HepG2 (cell line): ENCODE data around the gene TNFAIP1. TPM values are rescaled to one million over a fixed set of nuclear protein-coding genes. Genes with fewer than 3 reads are reported as not detected.

Source experiments
- FOSL1 ChIP-seq: sonication (generic); formaldehyde crosslinking; IDR thresholded peaks from 2 replicates; pipeline ENCODE4 v1.9.0; 2021; ENCODE audit warnings: missing genetic modification reagents, borderline replicate concordance
- FOXK2 ChIP-seq: fragments of 450-650 bp; IDR thresholded peaks from 2 replicates; pipeline ENCODE4 v1.6.1; 2016
- GABPB1 ChIP-seq: IDR thresholded peaks from 2 replicates; pipeline ENCODE4 v1.6.1; 2016; ENCODE audit warnings: mild to moderate bottlenecking, missing genetic modification reagents, moderate library complexity, missing compliant biosample characterization
- GATAD1 ChIP-seq: IDR thresholded peaks from 2 replicates; pipeline ENCODE4 v1.6.1; 2016; ENCODE audit warnings: missing genetic modification reagents, missing compliant biosample characterization
- HDAC6 ChIP-seq: fragments of 200-600 bp; sonication (generic); IDR thresholded peaks from 2 replicates; pipeline ENCODE4 v1.7.0; 2017; ENCODE audit warnings: mild to moderate bottlenecking, antibody characterized with exemption, low read length, low read depth
- HOXA5 ChIP-seq: sonication (generic); formaldehyde crosslinking; IDR thresholded peaks from 2 replicates; pipeline ENCODE4 v1.4.0; 2020; ENCODE audit warnings: missing genetic modification reagents
- JUN ChIP-seq: sonication (generic); formaldehyde crosslinking; IDR thresholded peaks from 2 replicates; pipeline ENCODE4 v1.4.0; 2020; ENCODE audit warnings: mild to moderate bottlenecking, missing genetic modification reagents
- KDM6A ChIP-seq: IDR thresholded peaks from 2 replicates; pipeline ENCODE4 v1.6.1; 2016; ENCODE audit warnings: low read depth
- LCORL ChIP-seq, 2 experiments: fragments of 450-650 bp in 1 of 2; sonication (generic) in 1 of 2; formaldehyde crosslinking in 1 of 2; IDR thresholded peaks; 2 replicates each; pipeline versions ENCODE4 v1.5.0 to v1.6.1; 2017 to 2020; ENCODE audit warnings: antibody characterized with exemption in 1 of 2, missing genetic modification reagents in 1 of 2
- TRIM24 ChIP-seq: sonication (generic); formaldehyde crosslinking; IDR thresholded peaks from 2 replicates; pipeline ENCODE4 v1.8.0; 2022; ENCODE audit warnings: mild to moderate bottlenecking, missing genetic modification reagents
- ZBTB1 ChIP-seq: sonication (generic); formaldehyde crosslinking; IDR thresholded peaks from 2 replicates; pipeline ENCODE4 v1.4.0; 2020; ENCODE audit warnings: missing genetic modification reagents, borderline replicate concordance
- ZNF235 ChIP-seq: sonication (generic); formaldehyde crosslinking; IDR thresholded peaks from 2 replicates; pipeline ENCODE4 v1.8.1; 2023; ENCODE audit warnings: mild to moderate bottlenecking, missing genetic modification reagents, borderline replicate concordance
- ZNF615 ChIP-seq: sonication (generic); formaldehyde crosslinking; IDR thresholded peaks from 2 replicates; pipeline ENCODE4 v1.5.0; 2020; ENCODE audit warnings: mild to moderate bottlenecking, missing genetic modification reagents, borderline replicate concordance
- ZNF678 ChIP-seq: sonication (generic); formaldehyde crosslinking; IDR thresholded peaks from 2 replicates; pipeline ENCODE4 v1.4.0; 2020; ENCODE audit warnings: mild to moderate bottlenecking, missing genetic modification reagents
- ZNF713 ChIP-seq: sonication (generic); formaldehyde crosslinking; IDR thresholded peaks from 2 replicates; pipeline ENCODE4 v1.4.0; 2020; ENCODE audit warnings: mild to moderate bottlenecking, missing genetic modification reagents
- ZNF749 ChIP-seq: sonication (generic); formaldehyde crosslinking; IDR thresholded peaks from 2 replicates; pipeline ENCODE4 v1.8.0; 2022; ENCODE audit warnings: mild to moderate bottlenecking, missing genetic modification reagents, moderate library complexity, borderline replicate concordance
- ZNF883 ChIP-seq: sonication (generic); formaldehyde crosslinking; IDR thresholded peaks from 2 replicates; pipeline ENCODE4 v1.5.1; 2020; ENCODE audit warnings: mild to moderate bottlenecking, missing genetic modification reagents; ENCODE audit errors: not compliant biosample characterization
- ZSCAN12 ChIP-seq: sonication (generic); formaldehyde crosslinking; IDR thresholded peaks from 2 replicates; pipeline ENCODE4 v1.9.0; 2021; ENCODE audit warnings: mild to moderate bottlenecking, missing genetic modification reagents
- polyA plus RNA-seq, 8 experiments: library from polyadenylated mRNA; depleted of rRNA in 3 of 8; stranded (reverse) in 7 of 8; unstranded in 1 of 8; fragments of >200 nt; fragmentation: Illumina TruSeq in 4 of 8; extraction: Trizol in 4 of 8; gene quantifications; 2 replicates each; pipeline versions ENCODE4 v1.2.1 to v1.2.3, GENCODE V29; 2011 to 2016; ENCODE audit warnings: low read depth in 4 of 8, missing spikeins in 1 of 8, mixed read lengths in 1 of 8; ENCODE audit not compliant: insufficient read depth in 1 of 8
- total RNA-seq, 5 experiments: library from RNA; depleted of rRNA; stranded (reverse); fragments of >200 nt; fragmentation: Illumina TruSeq; extraction: Trizol; gene quantifications; 2 replicates each; pipeline ENCODE4 v1.2.3, GENCODE V29; 2016; ENCODE audit warnings: low read depth in 1 of 5
- TF ChIP-seq, protein P1 (sequence below): sonication (generic); formaldehyde crosslinking; IDR thresholded peaks from 2 replicates; pipeline ENCODE4 v1.4.0; 2020; ENCODE audit warnings: missing genetic modification reagents
- TF ChIP-seq, protein P2 (sequence below): fragments of 450-650 bp; IDR thresholded peaks from 2 replicates; pipeline ENCODE4 v1.6.1; 2017
- TF ChIP-seq, protein P3 (sequence below): sonication (generic); formaldehyde crosslinking; IDR thresholded peaks from 2 replicates; pipeline ENCODE4 v1.8.1; 2023; ENCODE audit warnings: mild to moderate bottlenecking, missing genetic modification reagents, borderline replicate concordance

The TNFAIP1 gene
- total and polyA plus RNA-seq, 2 of the 13 experiments (the other 11 are each of a cell fraction or from before 2014, with no cell fraction given) = 17.5 to 40.6 TPM

DNA sequence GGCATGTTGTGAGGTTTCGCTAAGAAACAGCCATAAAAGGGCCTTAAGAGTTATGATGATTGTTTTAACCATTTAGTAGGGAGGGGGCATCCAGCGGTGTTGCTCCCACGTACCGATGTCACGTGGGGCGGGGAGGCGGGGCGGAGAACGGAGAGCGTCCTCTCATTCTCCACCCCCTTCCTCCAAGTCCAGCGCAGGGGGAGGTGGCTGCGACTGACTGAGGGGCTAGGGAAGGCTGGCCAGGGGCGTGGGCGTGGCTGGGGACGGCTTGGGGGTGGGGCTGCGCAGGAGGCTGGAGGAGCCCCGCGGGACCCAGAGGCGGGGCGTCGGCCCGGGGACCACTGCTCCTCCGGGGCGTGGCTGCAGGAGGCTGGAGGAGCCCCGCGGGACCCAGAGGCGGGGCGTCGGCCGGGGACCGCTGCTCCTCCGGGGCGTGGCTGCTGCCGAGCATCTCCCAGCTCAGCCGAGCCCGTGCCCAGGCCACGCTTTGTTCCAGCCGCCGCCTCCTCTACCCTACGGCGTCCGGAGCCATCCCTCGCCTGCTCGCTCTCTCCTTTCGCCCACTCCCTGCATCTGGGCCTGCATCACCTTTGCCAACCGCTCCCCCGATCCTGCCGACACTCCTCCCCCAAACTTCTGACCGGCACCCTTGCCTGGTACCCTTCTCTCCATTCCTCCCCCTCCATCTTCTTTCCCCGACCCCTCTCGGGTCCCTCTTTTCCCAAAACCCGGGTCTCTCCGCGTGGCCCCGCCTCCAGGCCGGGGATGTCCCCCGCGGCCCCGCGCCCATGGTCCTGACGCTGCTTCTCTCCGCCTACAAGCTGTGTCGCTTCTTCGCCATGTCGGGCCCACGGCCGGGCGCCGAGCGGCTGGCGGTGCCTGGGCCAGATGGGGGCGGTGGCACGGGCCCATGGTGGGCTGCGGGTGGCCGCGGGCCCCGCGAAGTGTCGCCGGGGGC is 36.0 kb downstream of the TNFAIP1 start, which contains the start of gene SARM1 (continued):
- TF ChIP-seq, protein P1, sequence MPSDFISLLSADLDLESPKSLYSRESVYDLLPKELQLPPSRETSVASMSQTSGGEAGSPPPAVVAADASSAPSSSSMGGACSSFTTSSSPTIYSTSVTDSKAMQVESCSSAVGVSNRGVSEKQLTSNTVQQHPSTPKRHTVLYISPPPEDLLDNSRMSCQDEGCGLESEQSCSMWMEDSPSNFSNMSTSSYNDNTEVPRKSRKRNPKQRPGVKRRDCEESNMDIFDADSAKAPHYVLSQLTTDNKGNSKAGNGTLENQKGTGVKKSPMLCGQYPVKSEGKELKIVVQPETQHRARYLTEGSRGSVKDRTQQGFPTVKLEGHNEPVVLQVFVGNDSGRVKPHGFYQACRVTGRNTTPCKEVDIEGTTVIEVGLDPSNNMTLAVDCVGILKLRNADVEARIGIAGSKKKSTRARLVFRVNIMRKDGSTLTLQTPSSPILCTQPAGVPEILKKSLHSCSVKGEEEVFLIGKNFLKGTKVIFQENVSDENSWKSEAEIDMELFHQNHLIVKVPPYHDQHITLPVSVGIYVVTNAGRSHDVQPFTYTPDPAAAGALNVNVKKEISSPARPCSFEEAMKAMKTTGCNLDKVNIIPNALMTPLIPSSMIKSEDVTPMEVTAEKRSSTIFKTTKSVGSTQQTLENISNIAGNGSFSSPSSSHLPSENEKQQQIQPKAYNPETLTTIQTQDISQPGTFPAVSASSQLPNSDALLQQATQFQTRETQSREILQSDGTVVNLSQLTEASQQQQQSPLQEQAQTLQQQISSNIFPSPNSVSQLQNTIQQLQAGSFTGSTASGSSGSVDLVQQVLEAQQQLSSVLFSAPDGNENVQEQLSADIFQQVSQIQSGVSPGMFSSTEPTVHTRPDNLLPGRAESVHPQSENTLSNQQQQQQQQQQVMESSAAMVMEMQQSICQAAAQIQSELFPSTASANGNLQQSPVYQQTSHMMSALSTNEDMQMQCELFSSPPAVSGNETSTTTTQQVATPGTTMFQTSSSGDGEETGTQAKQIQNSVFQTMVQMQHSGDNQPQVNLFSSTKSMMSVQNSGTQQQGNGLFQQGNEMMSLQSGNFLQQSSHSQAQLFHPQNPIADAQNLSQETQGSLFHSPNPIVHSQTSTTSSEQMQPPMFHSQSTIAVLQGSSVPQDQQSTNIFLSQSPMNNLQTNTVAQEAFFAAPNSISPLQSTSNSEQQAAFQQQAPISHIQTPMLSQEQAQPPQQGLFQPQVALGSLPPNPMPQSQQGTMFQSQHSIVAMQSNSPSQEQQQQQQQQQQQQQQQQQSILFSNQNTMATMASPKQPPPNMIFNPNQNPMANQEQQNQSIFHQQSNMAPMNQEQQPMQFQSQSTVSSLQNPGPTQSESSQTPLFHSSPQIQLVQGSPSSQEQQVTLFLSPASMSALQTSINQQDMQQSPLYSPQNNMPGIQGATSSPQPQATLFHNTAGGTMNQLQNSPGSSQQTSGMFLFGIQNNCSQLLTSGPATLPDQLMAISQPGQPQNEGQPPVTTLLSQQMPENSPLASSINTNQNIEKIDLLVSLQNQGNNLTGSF = no peak
- TF ChIP-seq ZNF749 (CRISPR knock-in tag) (no peak), ZNF235 (no peak), ZBTB1 (CRISPR knock-in tag) (no peak), ZNF678 (CRISPR knock-in tag) (no peak), FOSL1 (CRISPR knock-in tag) (no peak), ZSCAN12 (CRISPR knock-in tag) (no peak), ZNF615 (CRISPR knock-in tag) (no peak), KDM6A (CRISPR knock-in tag) (no peak), LCORL (IDR thresholded peaks at IDR 0.05) (no peak), LCORL (CRISPR knock-in tag; IDR thresholded peaks at IDR 0.05) (0 out of 2 replicates have a peak, but pooled peaks have one; percentile 33), HDAC6 (no peak), HOXA5 (0 out of 2 replicates have a peak, but pooled peaks have one; percentile 14), FOXK2 (no peak), ZNF713 (CRISPR knock-in tag) (no peak), JUN (CRISPR knock-in tag) (no peak), ZNF883 (CRISPR knock-in tag) (no peak), GABPB1 (CRISPR knock-in tag) (peak; percentile 50; the same call in 1 of the 2 replicates), GATAD1 (no peak), TRIM24 (CRISPR knock-in tag) (no peak)
- TF ChIP-seq, protein P2, sequence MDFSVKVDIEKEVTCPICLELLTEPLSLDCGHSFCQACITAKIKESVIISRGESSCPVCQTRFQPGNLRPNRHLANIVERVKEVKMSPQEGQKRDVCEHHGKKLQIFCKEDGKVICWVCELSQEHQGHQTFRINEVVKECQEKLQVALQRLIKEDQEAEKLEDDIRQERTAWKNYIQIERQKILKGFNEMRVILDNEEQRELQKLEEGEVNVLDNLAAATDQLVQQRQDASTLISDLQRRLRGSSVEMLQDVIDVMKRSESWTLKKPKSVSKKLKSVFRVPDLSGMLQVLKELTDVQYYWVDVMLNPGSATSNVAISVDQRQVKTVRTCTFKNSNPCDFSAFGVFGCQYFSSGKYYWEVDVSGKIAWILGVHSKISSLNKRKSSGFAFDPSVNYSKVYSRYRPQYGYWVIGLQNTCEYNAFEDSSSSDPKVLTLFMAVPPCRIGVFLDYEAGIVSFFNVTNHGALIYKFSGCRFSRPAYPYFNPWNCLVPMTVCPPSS = no peak
- TF ChIP-seq, protein P3, sequence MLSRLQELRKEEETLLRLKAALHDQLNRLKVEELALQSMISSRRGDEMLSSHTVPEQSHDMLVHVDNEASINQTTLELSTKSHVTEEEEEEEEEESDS (CRISPR knock-in tag) = no peak
